H1 (cell line): ENCODE measurements around the gene LOC128125822.

Experiments
- CTCF ChIA-PET: fragments of 300-600 bp; sonication (Branson Sonifier 250); formaldehyde crosslinking; loops from one replicate; lab custom pipeline; 2021; ENCODE audit not compliant: partially characterized antibody; lab: Charles Lee
- POLR2A ChIA-PET: fragments of 300-600 bp; sonication (Branson Sonifier 250); formaldehyde crosslinking; loops from one replicate; lab custom pipeline; 2021; ENCODE audit warnings: inconsistent platforms; ENCODE audit not compliant: partially characterized antibody; lab: Charles Lee
- DNase-seq, 2 experiments: peaks; one replicate each; pipeline versions ENCODE4 v3.0.0 to v3.0.0-alpha.2; 2010 to 2022; ENCODE audit warnings: low spot score in 2 of 2, low read depth in 1 of 2, mixed read lengths in 1 of 2
- FAIRE-seq: peaks from 2 replicates; lab custom pipeline; 2011; peaks lifted over from hg19 to GRCh38; lab: Jason Lieb, UNC
- H2AFZ ChIP-seq: 2 replicates; pipeline ENCODE4 v1.8.1; 2012; ENCODE audit warnings: low read length, inconsistent platforms
- H2AK5ac ChIP-seq: 2 replicates; pipeline ENCODE4 v1.6.1; 2013; ENCODE audit warnings: low read depth, low read length
- H2BK120ac ChIP-seq: replicated peaks from 2 replicates; pipeline ENCODE3; 2013; ENCODE audit warnings: low read depth, low read length, inconsistent platforms
- H2BK12ac ChIP-seq: 2 replicates; pipeline ENCODE4 v1.6.1; 2013; ENCODE audit warnings: low read depth, low read length
- H2BK15ac ChIP-seq: 2 replicates; pipeline ENCODE4 v1.6.1; 2013; ENCODE audit warnings: low read length
- H2BK20ac ChIP-seq: 2 replicates; pipeline ENCODE4 v1.6.1; 2013; ENCODE audit warnings: low read length
- H2BK5ac ChIP-seq: 2 replicates; pipeline ENCODE4 v1.6.1; 2013; ENCODE audit warnings: low read depth, low read length
- H3K14ac ChIP-seq: 2 replicates; pipeline ENCODE4 v1.6.1; 2013; ENCODE audit warnings: inconsistent platforms; ENCODE audit not compliant: insufficient read length
- H3K18ac ChIP-seq: 2 replicates; pipeline ENCODE4 v1.6.1; 2013; ENCODE audit warnings: low read length; ENCODE audit errors: extremely low read depth
- H3K23ac ChIP-seq: 2 replicates; pipeline ENCODE4 v1.6.1; 2013; ENCODE audit warnings: inconsistent platforms; ENCODE audit not compliant: insufficient read length
- H3K23me2 ChIP-seq: 2 replicates; pipeline ENCODE4 v1.6.1; 2013; ENCODE audit warnings: low read depth, low read length
- H3K27ac ChIP-seq: 2 replicates; pipeline ENCODE4 v1.6.1; 2011; ENCODE audit warnings: low read depth, low read length, inconsistent platforms
- H3K27me3 ChIP-seq, 4 experiments: replicated peaks in 1 of 4; 1 replicate in 1 of 4; 2 replicates in 3 of 4; pipeline versions ENCODE4 v1.6.1 to v1.8.1; 2011 to 2013; ENCODE audit warnings: low read length in 3 of 4, mild to moderate bottlenecking in 3 of 4, inconsistent platforms in 2 of 4, mixed read lengths in 2 of 4, moderate library complexity in 1 of 4; ENCODE audit not compliant: control insufficient read depth in 3 of 4, insufficient read depth in 3 of 4; ENCODE audit errors: extremely low read depth in 1 of 4
- H3K36me3 ChIP-seq, 4 experiments: 2 replicates each; pipeline versions ENCODE4 v1.6.1 to v1.8.1; 2011 to 2013; ENCODE audit warnings: mild to moderate bottlenecking in 4 of 4, low read length in 3 of 4, moderate library complexity in 2 of 4, control low read depth in 1 of 4, inconsistent platforms in 1 of 4; ENCODE audit not compliant: insufficient read depth in 4 of 4, control insufficient read depth in 2 of 4
- H3K4ac ChIP-seq: replicated peaks from 2 replicates; pipeline ENCODE3; 2013; ENCODE audit warnings: low read length, low read depth, mixed read lengths, inconsistent platforms; ENCODE audit not compliant: insufficient read length
- H3K4me1 ChIP-seq, 4 experiments: replicated peaks in 1 of 4; 1 replicate in 1 of 4; 2 replicates in 3 of 4; pipeline versions ENCODE4 v1.6.1 to v1.8.1; 2011 to 2013; ENCODE audit warnings: low read length in 3 of 4, inconsistent platforms in 2 of 4, mixed read lengths in 1 of 4; ENCODE audit not compliant: insufficient read depth in 4 of 4, control insufficient read depth in 3 of 4
- H3K4me2 ChIP-seq, 2 experiments: 2 replicates each; pipeline versions ENCODE4 v1.6.1 to v1.8.1; 2011 to 2013; ENCODE audit warnings: low read depth in 2 of 2, low read length in 2 of 2, control low read depth in 1 of 2, inconsistent platforms in 1 of 2, mild to moderate bottlenecking in 1 of 2; ENCODE audit not compliant: insufficient read depth in 1 of 2
- H3K4me3 ChIP-seq, 4 experiments: fragments of 200-600, 300-600 bp in 1 of 4; sonication (generic), shearing (Covaris generic), sonication (Bioruptor Twin) in 1 of 4; 2 replicates each; pipeline versions ENCODE4 v1.5.1 to v1.8.1; 2011 to 2016; ENCODE audit warnings: low read length in 4 of 4, low read depth in 3 of 4, control low read depth in 2 of 4, inconsistent platforms in 2 of 4, mild to moderate bottlenecking in 2 of 4, mixed read lengths in 1 of 4, moderate library complexity in 1 of 4; ENCODE audit not compliant: insufficient read depth in 2 of 4; ENCODE audit errors: extremely low read depth in 1 of 4
- H3K56ac ChIP-seq: replicated peaks from 2 replicates; pipeline ENCODE3; 2013; ENCODE audit warnings: low read depth, mild to moderate bottlenecking, mixed read lengths, low read length, inconsistent platforms; ENCODE audit not compliant: insufficient read length
- H3K79me1 ChIP-seq: 2 replicates; pipeline ENCODE4 v1.6.1; 2013; ENCODE audit warnings: low read depth, low read length, control low read depth
- H3K79me2 ChIP-seq, 2 experiments: 2 replicates each; pipeline versions ENCODE4 v1.6.1 to v1.8.1; 2012 to 2013; ENCODE audit warnings: low read length in 2 of 2, mild to moderate bottlenecking in 2 of 2, inconsistent platforms in 1 of 2; ENCODE audit not compliant: insufficient read depth in 2 of 2, control insufficient read depth in 1 of 2
- H3K9ac ChIP-seq, 4 experiments: replicated peaks in 1 of 4; 1 replicate in 1 of 4; 2 replicates in 3 of 4; pipeline versions ENCODE4 v1.6.1 to v1.8.1; 2011 to 2013; ENCODE audit warnings: low read depth in 3 of 4, low read length in 3 of 4, control low read depth in 2 of 4, mild to moderate bottlenecking in 2 of 4, moderate library complexity in 2 of 4, inconsistent platforms in 1 of 4; ENCODE audit errors: extremely low read depth in 1 of 4
- H3K9me3 ChIP-seq, 2 experiments: 2 replicates each; pipeline versions ENCODE4 v1.6.1 to v1.8.1; 2012 to 2013; ENCODE audit warnings: mild to moderate bottlenecking in 2 of 2, moderate library complexity in 2 of 2, control low read depth in 1 of 2, inconsistent platforms in 1 of 2, low read depth in 1 of 2, low read length in 1 of 2, mixed read lengths in 1 of 2; ENCODE audit not compliant: insufficient read depth in 2 of 2
- H4K20me1 ChIP-seq, 2 experiments: replicated peaks in 1 of 2; 2 replicates each; pipeline versions ENCODE3 to v1.8.1; 2011 to 2013; ENCODE audit warnings: inconsistent platforms in 2 of 2, low read length in 2 of 2, mild to moderate bottlenecking in 1 of 2; ENCODE audit not compliant: insufficient read depth in 2 of 2, control insufficient read depth in 1 of 2
- H4K5ac ChIP-seq: 2 replicates; pipeline ENCODE4 v1.6.1; 2013; ENCODE audit warnings: low read length, low read depth, mixed read lengths, inconsistent platforms; ENCODE audit not compliant: insufficient read length
- H4K8ac ChIP-seq: 2 replicates; pipeline ENCODE4 v1.8.0; 2013; ENCODE audit warnings: mild to moderate bottlenecking, moderate library complexity, low read length, inconsistent platforms; ENCODE audit not compliant: insufficient read depth; ENCODE audit errors: extremely low read depth
- H4K91ac ChIP-seq: replicated peaks from 2 replicates; pipeline ENCODE3; 2013; ENCODE audit warnings: low read length, mixed read lengths, inconsistent platforms; ENCODE audit not compliant: insufficient read length
- GABPA ChIP-seq: IDR thresholded peaks from 2 replicates; pipeline ENCODE4 v1.6.1; 2011; ENCODE audit warnings: mild to moderate bottlenecking, low read length, moderate library complexity, borderline replicate concordance; ENCODE audit not compliant: insufficient read depth
- POLR2A ChIP-seq, 2 experiments: IDR thresholded peaks; 1 replicate in 1 of 2; 2 replicates in 1 of 2; pipeline ENCODE4 v1.6.1; 2011; ENCODE audit warnings: low read depth in 2 of 2, low read length in 2 of 2, mild to moderate bottlenecking in 2 of 2; ENCODE audit errors: control extremely low read depth in 1 of 2
- ZNF274 ChIP-seq: IDR thresholded peaks from 2 replicates; pipeline ENCODE4 v1.7.0; 2012; ENCODE audit warnings: low read length, borderline replicate concordance; ENCODE audit errors: extremely low read depth
- WGBS, 2 experiments: shearing (Covaris generic) in 1 of 2; methylation state at CpG; one replicate each; pipeline versions ENCODE4 v1.1.6 to v1.1.7; 2013 to 2015; ENCODE audit warnings: low lambda C conversion rate in 2 of 2, mixed read lengths in 2 of 2, inconsistent platforms in 1 of 2, low coverage in 1 of 2, missing lambda C conversion rate in 1 of 2; ENCODE audit not compliant: insufficient replicate concordance in 2 of 2, insufficient coverage in 1 of 2, insufficient read length in 1 of 2; ENCODE audit errors: extremely low coverage in 1 of 2, missing lambda C conversion rate in 1 of 2; 5-methylcytosine and 5-hydroxymethylcytosine counted together

LOC128125822 gene

GRCh38 chr6:63584125-63584514, 11.8 kb downstream of the LOC128125822 start:
- Histone ChIP-seq H3K27me3 (no peaks in the 10 kb centered on the region), H2AK5ac (no peak overlapping the region), H2BK20ac (no peak overlapping the region), H3K23ac (no peak overlapping the region), H3K4me1 (no peaks in the 10 kb centered on the region), H2BK5ac (no peak overlapping the region), H3K18ac (no peak overlapping the region), H3K27ac (no peak overlapping the region), H4K20me1 (no peaks in the 10 kb centered on the region), H2BK12ac (no peak overlapping the region), H3K4ac (no peak overlapping the region), H3K9ac (no peak overlapping the region), H4K91ac (no peak overlapping the region), H3K56ac (no peak overlapping the region), H2BK15ac (no peak overlapping the region)
- POLR2A ChIA-PET, result interaction anchor here (0.9 to 4.7 kb wide), 6 partner anchors 8 to 118 kb away, joined by 3 to 33 read pairs (median 5); no protein-coding TSS in a partner anchor
- TF ChIP-seq POLR2A (IDR thresholded peaks at IDR 0.05; ENCODE audit: control extremely low read depth in 1 of 2, low read depth in 2 of 2, low read length in 2 of 2) (peak in 1 of 2 experiments; percentile 46; a peak in 1 of 3 replicates), GABPA (no peak), ZNF274 (no peak)
- TF ChIP-seq, all 59 proteins: peak for 1
- Histone ChIP-seq H3K79me2 (peaks cover 0 to 2% of the 10 kb centered on the region in 2 experiments; a peak in 1 of 4 replicates), H3K4me2 (no peak overlapping the region), H3K14ac (no peak overlapping the region), H3K79me1 (no peaks in the 10 kb centered on the region), H4K8ac (no peak overlapping the region), H3K36me3 (peaks cover 9 to 38% (median 23%) of the 10 kb centered on the region in 4 experiments; a peak in 7 of 8 replicates), H4K5ac (no peak overlapping the region), H3K4me3 (no peak overlapping the region), H3K9me3 (no peaks in the 10 kb centered on the region), H2AFZ (no peak overlapping the region), H2BK120ac (no peak overlapping the region), H3K23me2 (no peaks in the 10 kb centered on the region)
- no peak for FAIRE-seq
- CTCF ChIA-PET, result interaction anchor here (0.6 to 2.7 kb wide), 4 partner anchors 10 to 683 kb away, joined by 3 to 8 read pairs (median 6); no protein-coding TSS in a partner anchor
- no peak for DNase-seq
- WGBS, 2 experiments, result 87% methylated on average over 4 of the region's 4 CpGs; no CpG with 5 or more reads in 1 of the 2 experiments
